Measurements from ENCODE around the gene DNM3.
"Not testable (repeated sequence)": the region's sequence is repeated elsewhere in the genome, so short reads cannot be mapped to it uniquely, and the experiment has no call there.

DNM3 gene

DNA sequence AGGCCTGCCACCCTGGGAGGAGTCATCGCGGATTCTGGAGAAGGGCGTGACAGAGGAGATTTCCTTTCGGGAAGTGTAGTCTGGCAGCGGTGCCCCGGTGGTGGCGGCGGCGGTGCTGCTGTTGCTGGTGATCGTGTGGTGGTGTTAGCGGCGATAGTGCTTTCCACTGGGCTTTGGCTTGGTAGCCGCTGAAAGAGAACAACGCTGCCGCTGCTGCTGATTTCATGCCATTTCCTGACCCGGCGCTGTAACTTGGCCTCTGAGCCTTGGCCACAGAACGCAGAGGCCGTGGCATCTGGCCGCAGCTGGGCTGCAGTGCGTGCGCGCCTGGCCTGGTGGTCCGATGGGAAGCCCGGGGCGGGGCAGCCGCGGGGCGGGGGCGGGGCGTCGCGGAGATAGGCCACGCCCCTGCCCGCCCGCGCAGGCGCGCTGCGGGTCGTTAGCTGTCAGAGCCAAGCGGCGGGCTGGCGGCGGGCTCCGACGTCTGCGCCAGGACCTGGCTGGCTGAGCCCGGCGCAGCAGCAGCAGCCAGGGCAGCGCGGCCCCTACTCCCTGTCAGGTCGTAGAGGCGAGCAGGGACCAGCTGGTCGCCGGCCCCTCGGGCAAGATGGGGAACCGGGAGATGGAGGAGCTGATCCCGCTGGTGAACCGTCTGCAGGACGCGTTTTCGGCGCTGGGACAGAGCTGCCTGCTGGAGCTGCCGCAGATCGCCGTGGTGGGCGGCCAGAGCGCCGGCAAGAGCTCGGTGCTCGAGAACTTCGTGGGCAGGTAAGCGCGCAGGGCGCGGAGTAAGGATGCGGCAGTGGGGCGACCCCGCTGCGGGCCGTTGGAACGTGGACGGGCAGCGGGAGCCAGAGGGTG, at the start of gene DNM3:
TSS of gene DNM3 (plus strand) at position 449 of the 861 bp plus-strand sequence. CDS start at position 608, 159 bp downstream.
- DNase-seq (ENCODE audit: low read depth in 2 of 2), result peak; percentile 67 to 74

DNA sequence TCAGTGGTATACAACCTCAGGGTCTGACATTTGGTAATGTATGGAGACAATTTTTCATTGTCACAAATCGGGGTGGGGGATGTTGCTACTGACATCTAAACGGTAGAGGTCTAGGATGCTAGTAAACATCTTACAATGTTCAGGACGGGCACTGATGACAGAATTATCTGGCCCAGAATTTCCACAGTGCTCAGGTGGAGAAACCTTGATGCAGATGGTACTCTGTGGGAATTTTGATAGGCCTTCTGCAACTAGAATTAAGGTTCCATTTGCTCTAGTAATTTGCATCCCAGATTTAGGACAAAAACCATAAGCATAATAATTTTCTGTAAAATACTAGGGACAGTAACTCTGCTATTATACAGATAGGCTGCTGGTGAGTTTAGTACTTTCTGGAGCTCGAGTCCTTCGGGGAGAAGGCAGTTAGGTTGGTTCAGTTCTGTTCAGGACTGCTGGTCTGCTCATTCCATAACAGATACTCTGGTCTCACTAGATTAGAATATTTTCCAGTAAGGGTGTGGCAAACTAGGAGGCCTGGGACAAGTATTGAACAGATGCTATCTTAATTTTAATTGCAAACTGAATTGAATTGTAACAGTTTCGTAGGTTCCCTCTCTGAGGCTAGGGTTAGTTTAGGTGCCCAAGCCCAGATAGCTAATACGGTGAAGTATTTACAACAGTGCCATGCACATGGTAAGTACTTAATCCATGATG, 48.5 kb upstream of the DNM3 start:
- no peak for DNase-seq (ENCODE audit: low read depth in 2 of 2)

DNA sequence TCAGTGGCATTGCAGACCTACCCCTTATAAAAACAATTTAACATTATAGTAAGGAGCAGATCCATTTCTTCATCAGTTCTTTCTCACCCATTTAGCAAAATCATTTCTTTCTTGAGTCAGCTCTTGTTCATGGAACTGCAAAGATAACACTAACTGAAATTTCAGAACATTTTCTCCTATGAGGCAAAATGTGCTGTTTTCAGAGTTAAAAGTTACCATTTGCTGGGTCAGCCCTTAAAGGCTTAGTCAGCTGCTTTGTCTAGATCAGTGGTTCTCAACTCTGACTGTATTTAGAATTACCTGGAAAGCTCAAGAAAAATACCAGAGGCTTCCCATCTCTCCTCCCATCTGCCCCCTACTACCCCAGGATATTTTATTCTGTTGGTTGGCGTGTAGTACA, 47.7 kb upstream of the DNM3 start:
- no peak for DNase-seq (ENCODE audit: low read depth in 2 of 2)

DNA sequence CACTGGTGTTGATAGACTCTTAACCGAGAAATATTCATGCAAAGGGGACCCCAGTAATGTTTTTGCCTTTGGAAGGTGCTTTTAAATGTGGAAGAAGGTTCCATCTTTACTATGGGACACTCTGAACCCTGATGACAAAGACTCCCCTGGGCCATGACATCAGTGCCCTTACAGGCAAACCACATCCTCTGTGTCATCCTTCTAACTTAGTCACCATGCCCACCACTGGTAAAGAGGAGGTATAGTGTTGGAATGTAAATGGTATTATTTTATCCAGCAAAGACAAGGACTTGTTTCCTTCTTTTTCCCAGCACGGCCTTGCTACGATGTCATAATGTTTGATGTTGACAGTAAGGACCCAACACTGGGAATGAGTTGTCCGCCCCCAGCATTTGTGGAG, 47.2 kb upstream of the DNM3 start:
- DNase-seq (ENCODE audit: low read depth in 2 of 2), result peak; percentile 41 to 44

DNA sequence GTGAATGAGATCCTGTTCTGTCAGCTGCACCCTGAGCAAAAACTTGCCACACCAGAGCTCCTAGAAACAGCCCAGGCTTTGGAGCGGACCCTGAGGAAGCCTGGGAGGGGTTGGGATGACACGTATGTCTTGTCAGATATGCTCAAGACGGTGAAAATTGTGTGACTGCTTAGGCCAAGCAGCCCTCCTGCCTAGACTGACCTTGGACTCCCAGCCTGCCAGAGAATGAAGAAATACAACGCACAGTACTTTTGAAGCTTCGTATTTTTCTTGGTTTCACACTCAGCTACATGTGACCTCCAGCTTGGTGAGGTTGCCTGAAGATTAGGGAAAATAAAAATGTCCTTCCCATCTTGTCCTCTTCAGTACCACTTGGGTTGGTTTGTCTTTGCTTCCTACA, 44.7 kb upstream of the DNM3 start:
- DNase-seq (ENCODE audit: low read depth in 2 of 2), result no peak

DNA sequence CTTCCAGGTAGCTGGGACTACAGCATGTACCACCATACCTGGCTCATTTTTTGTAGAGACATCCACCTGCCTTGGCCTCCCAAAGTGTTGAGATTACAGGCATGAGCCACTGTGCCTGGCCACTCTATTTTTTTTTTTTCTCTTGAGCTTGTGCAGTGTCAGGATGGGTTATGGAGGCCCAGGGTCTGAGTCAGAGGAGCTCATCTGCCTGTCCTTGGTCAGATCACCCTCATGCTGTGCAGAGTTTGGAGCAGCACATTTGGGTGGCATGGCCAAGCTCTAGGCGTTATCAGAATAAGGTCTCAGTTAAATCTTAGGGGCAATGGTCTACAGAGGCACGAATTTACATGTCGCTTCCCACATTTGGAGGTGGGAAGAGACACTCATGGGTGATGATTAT, 43.0 kb upstream of the DNM3 start:
- DNase-seq (ENCODE audit: low read depth in 2 of 2), result no peak

DNA sequence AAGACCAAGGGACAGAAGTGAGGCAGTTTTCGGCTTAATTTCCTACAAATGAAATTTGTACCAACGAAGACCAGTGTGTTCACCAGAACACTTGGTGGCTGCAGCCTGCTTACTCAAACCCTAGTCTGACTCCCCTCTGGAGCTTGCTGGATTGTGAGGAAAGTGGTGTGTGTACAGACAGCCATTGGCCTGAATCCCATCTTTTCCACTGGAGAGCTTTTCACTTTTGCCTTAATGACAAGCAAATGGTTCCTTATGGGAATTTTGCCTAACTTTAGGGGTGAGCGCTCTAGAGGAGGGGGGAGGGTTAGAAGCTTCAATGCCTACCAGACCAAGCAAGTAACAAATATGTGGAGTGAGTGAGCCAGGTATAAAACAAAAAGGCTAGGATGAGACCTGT, 42.5 kb upstream of the DNM3 start:
- DNase-seq (ENCODE audit: low read depth in 2 of 2), result no peak

DNA sequence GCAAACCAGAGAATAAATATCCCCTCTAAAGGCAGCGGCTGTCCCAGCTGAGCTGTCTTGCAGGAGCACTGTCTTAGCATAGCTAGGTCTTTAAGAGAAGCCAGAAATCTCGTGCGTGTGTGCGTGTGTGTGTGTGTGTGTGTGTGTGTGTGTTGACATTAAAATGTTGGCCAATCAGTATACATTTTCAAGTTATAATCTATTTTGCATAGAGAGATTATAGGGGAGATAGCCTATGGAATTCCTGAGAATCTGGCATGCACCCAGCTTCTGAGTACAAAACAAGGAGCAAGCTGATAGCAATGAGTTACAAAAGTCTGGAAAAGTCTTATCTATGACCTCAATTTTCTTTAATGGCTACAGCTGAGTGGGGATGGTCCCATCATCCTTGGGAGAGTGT, 42.1 kb upstream of the DNM3 start:
- no peak for DNase-seq (ENCODE audit: low read depth in 2 of 2)

DNA sequence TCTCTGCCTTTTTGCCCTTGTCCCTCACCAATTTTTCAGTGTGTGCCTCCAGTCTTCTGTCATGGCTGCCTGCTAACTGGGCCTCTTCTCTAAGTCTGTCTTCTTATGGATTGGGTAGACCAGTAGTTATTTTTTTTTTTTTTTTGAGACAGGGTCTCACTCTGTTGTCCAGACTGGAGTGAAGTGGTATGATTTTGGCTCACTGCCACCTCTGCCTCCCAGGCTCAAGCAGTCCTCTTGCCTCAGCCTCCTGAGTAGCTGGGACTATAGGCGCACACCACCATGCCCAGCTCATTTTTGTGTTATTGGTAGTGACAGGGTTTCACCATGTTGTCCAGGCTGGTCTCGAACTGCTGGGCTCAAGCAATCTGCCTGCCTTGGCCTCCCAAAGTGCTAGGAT, 41.6 kb upstream of the DNM3 start:
- DNase-seq (ENCODE audit: low read depth in 2 of 2), result not testable (repeated sequence)

DNA sequence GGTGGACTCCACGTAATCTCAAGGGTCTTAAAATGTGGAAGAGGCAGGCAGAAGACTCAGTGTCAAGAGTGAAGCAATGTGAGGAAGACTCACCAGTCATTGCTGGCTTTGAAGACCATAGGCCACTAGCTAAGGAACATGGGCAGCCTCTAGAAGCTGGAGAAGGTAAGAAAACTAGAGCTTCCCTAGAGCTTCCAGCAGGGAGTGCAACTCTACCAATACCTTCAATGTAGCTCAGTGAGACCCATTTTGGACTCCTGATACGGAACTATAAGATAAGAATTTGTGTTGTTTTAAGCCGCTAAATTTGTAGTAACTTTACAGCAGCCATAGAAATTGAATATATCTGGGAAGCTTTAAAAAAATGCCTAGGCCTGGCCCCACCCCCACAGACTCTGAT, 41.0 kb upstream of the DNM3 start:
- DNase-seq (ENCODE audit: low read depth in 2 of 2), result no peak

DNA sequence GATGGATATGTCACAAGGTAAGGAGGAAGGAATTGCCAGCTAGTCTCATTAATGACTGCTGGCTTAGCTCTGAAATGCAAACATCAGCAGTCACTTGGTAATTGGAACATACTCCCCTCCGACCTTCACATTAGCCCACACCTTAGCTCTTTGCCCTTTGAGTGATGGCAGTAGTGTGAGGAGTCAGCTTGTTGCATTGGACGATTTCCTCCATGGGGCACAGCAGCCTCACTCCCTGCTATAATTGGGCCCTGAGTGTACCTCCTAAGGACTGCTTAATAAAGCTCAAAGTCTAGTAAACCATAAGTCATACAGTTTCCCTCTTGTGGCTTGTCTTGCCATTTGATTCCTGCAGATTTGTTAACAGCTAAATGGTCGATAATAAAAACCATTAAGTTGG, 40.4 kb upstream of the DNM3 start:
- no peak for DNase-seq (ENCODE audit: low read depth in 2 of 2)

DNA sequence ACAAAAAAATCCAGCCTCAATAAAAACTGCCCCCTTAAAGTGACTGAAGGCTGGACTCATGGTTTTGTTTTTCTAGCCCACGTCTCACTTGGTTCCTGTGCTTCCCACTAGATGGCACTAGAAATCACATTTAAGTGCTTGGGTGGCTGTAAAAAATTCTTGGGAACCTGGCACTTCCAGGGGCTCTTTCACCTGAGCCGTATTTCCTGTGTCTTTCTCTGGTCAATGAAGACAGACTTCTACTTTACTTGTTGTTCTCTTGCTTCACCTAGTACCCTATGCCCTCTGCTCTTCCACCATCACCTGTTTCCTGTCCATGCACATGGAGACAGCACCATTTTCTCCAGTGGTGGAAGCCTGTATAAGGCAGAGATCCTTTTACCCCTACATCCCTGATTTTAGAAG, 39.8 kb upstream of the DNM3 start:
- no peak for DNase-seq (ENCODE audit: low read depth in 2 of 2)

DNA sequence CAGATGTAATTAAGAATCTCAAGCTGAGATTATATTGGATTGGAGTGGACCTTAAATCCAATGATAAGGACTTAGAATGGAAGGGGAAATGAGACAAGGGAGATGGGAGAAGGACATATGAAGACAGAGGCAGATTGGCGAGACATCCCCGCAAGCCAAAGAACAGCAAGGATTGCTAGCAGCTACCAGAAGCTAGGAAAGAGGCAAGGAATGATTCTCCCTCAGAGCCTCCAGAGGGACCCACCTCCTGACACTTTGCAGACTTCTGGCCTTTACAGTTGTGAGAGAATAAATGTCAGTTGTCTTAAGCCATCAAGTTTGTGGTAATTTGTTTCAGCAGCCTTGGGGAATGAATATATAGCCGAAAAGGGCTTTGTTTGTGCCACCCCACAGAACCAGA, 39.1 kb upstream of the DNM3 start:
- no peak for DNase-seq (ENCODE audit: low read depth in 2 of 2)

DNA sequence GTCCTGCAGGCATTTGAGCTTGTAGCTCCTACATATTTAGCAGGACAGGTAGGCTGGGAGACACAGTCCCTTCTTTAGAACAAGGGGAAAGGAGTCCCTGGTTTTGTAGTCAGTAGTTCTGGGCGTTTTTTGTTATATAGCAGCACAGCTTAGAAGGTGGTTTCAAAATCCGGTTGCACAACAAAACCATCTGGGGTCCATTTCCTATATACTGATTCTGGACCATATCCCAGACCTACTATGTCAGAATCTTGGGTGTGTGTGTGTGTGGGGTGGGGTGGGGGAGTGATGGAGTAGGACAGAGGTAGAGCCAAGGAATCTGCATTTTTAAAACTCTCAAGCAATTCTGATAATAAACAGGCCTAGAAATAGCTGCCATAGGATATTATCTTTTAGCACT, 38.3 kb upstream of the DNM3 start:
- DNase-seq (ENCODE audit: low read depth in 2 of 2), result no peak

DNA sequence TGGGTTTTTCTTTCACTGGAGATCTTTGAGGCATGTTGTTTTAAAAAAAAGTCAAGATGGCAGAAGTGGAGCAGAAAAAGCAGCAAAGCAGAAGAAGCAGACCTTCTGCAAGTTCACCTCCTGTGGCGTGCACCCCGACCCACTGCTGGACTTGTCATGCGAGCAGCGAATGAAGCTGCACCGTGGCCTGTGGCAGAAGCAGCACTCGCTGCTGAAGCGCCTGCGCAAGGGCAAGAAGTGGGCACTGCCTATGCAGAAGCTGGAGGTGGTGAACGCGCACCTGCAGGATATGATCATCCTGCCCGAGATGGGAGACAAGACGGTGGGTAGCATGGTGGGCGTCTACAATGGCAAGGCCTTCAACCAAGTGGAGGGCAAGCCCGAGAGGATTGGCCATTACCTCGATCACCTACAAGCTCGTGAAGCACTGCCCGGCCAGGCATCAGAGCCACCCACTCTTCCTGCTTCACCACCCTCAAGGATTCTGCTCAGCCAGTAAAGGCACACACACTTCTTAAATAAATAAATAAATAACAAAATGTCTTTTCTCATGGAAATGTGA, 37.8 kb upstream of the DNM3 start:
- no peak for DNase-seq (ENCODE audit: low read depth in 2 of 2)

DNA sequence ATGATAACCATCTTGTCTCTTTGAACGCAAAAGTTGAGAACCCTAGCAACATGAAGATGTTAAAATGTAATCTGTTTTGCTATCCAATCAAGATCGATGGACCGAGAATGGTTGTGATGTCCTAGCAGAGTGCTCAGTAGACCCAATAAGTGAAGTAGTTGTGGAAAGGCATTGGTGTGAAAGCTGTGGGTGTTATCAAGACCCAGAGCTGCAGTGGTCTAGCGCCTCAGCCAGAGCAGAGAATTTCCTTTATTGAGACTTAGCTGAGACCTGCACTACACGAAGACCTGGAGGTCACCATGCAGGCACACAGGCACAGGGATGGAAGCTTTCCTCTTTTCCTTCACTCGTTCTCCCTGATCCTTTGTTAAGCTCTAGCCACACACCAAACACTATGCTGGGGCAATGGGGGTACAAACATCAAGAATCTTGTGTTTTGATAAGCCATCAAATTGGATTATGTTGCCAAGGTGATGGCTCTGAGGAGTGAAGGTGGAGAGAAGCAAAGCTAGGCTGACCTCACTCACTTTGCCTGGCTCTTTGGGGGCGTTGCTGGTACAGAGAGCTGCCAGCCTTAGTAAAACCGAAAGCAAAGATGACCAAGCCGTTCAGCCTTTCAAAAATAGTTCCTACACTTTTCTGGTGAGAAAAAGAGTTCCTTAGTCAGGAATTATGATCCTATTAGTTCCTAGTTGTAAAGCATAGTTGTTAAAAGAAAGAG, 35.7 kb upstream of the DNM3 start:
- no peak for DNase-seq (ENCODE audit: low read depth in 2 of 2)

DNA sequence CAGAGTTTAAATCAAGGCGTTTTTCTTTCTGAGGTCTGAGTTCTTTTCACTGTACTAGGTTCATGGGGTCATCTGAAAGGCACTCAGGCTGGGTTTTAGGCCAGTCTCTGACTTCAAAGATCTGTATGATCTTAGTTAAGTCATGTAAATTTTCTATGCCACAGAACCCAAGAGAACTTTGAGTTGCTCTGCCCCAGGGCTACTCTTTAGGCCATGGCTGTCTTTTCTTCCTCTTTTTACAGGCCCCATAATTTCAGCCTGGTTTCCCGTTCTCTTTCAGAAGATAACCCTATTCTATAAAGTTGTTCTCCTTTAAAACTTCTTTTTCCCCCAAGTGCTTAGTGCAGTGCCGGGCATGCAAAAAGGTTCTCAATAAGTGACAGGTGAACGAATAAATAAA, 33.7 kb upstream of the DNM3 start:
- DNase-seq (ENCODE audit: low read depth in 2 of 2), result no peak

DNA sequence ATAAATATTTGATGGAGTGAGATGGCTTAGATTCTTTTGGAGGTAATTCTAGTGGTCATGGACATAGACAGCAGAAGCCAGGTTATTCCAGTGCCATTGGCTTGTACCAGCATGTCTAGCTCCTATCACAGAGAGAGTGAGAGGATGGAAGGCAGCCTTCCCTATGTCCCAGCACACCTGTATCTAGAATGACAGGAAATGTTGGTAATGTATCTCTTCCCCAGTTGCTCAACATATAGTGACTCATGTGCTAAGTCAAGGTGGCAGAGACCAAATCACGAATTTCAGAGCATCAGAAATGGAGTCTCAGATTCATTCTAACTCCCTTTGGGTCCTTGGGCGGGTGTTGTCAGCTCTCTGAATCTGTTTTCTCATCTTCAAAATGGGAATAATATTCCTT, 31.5 kb upstream of the DNM3 start:
- DNase-seq (ENCODE audit: low read depth in 2 of 2), result no peak

DNA sequence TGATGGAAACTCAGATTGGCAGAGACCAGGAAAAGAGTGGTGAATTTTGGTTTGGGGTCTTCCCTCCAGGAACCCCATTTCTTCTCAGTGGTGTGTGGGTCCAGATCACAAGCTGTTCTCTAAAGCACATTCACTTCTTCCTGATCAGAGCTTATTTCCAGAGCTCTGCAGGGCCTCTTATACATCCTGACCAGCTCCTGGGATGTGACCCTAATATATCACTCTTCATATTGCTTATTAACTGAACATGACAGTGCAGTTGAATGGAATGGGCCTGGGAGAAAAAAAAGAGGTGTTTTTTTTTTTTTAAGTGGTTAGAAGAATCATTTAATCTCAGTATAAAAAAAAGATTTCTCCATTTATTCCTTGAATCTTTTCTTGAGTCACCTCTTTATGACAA, 29.6 kb upstream of the DNM3 start:
- no peak for DNase-seq (ENCODE audit: low read depth in 2 of 2)

DNA sequence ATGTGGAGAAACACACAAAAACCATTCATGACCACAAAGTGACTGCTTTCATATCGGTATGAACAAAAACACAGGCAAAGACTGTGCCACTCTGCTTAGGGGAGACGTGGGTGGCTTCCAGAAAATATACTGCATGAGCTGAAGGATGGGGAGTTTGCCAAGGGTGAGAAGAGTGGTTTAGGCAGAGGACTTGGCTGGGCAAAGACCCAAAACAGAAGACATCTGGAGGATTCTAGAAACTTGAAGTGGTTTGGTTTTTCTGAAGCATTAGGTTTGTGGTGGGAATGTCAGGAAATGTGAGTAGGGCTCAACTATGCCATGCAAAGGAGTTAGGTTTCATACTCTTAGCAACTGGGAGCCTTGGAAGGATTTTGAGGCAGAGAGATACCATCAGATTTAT, 26.6 kb upstream of the DNM3 start:
- no peak for DNase-seq (ENCODE audit: low read depth in 2 of 2)

DNA sequence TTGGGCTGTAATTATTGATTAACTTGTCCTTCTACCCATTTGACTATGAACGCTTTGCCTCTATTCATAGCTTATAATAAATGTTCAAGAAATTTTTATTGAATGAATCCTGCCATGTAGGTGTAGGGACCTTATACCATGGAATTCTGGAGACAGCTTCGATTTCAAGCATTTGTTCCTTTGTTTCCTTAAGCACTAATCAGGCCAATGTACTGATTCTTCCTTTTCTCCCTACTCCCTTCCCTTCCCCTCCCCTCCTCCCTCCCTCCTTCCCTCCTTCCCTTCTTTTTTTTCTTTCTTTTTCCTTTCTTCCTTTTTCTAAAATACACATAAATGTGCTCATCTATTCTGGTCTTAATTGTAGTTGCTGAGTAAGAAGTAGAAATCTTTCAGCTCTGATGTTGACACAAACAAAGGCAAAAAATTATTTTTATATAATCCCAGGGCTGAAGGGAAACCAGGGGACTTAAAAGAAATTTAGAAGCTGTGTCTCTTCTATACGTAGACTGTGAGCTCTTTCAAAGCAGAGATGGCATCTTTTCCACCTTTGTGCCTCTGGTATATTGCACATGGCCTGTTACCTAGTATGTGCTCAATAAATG, 24.9 kb upstream of the DNM3 start:
- no peak for DNase-seq (ENCODE audit: low read depth in 2 of 2)

Data from stimulated activated CD8-positive, alpha-beta memory T cell treated with anti-CD3 and anti-CD28 coated beads, Interleukin-15, amount 100 ng/mL, for 48 hours (primary cell).